Endothelial cell of umbilical vein (primary cell): ENCODE results near the gene NXN. TPM values are rescaled to one million over a fixed set of nuclear protein-coding genes. Genes with fewer than 3 reads are reported as not detected.

ENCODE experiments used
- BruUV-seq: library from RNA; stranded (reverse); fragments of 400-500 nt; replicated peaks from 2 replicates; lab custom pipeline; 2021; lab: Mats Ljungman, UMichigan
- CTCF ChIA-PET: fragments of 300-600, 350-600 bp; sonication (Branson Sonifier 250); formaldehyde crosslinking; loops from one replicate; lab custom pipeline; 2021; ENCODE audit warnings: antibody characterized with exemption, inconsistent platforms; lab: Charles Lee
- POLR2A ChIA-PET: fragments of 300-600, 350-600 bp; sonication (Branson Sonifier 250); formaldehyde crosslinking; loops from one replicate; lab custom pipeline; 2021; ENCODE audit warnings: antibody characterized with exemption, inconsistent platforms; lab: Charles Lee
- DNase-seq: peaks from one replicate; pipeline ENCODE4 v3.0.0-alpha.2; 2011; ENCODE audit warnings: low read depth, low spot score
- FAIRE-seq: peaks from 2 replicates; lab custom pipeline; 2011; peaks lifted over from hg19 to GRCh38; lab: Jason Lieb, UNC
- H2AFZ ChIP-seq: 2 replicates; pipeline ENCODE4 v1.6.0; 2012; ENCODE audit warnings: low read depth, low read length, control low read depth, inconsistent platforms
- H3K27ac ChIP-seq: 2 replicates; pipeline ENCODE4 v1.5.1; 2011; ENCODE audit warnings: low read depth, mild to moderate bottlenecking, control low read depth, low read length, moderate library complexity; ENCODE audit not compliant: insufficient read depth
- H3K27me3 ChIP-seq, 2 experiments: 2 replicates each; pipeline versions ENCODE4 v1.6.0 to v1.6.1; 2011; ENCODE audit warnings: low read length in 2 of 2, mixed read lengths in 1 of 2; ENCODE audit not compliant: control insufficient read depth in 2 of 2, insufficient read depth in 2 of 2
- H3K36me3 ChIP-seq, 2 experiments: 2 replicates in 1 of 2; 3 replicates in 1 of 2; pipeline ENCODE4 v1.5.1; 2011; ENCODE audit warnings: low read length in 2 of 2, mild to moderate bottlenecking in 1 of 2, moderate library complexity in 1 of 2; ENCODE audit not compliant: control insufficient read depth in 2 of 2, insufficient read depth in 2 of 2; ENCODE audit errors: extremely low read depth in 1 of 2
- H3K4me1 ChIP-seq: 3 replicates; pipeline ENCODE4 v1.5.1; 2011; ENCODE audit warnings: mild to moderate bottlenecking, low read length; ENCODE audit not compliant: control insufficient read depth, insufficient read depth; ENCODE audit errors: extremely low read depth
- H3K4me2 ChIP-seq: 2 replicates; pipeline ENCODE4 v1.6.1; 2011; ENCODE audit warnings: low read length, control low read depth, mixed read lengths; ENCODE audit not compliant: insufficient read depth
- H3K4me3 ChIP-seq, 3 experiments: fragments of 200-600 bp in 1 of 3; sonication (generic), shearing (Covaris generic) in 1 of 3; replicated peaks in 1 of 3; 2 replicates each; pipeline ENCODE4 v1.5.1; 2011 to 2016; ENCODE audit warnings: control low read depth in 3 of 3, low read length in 3 of 3, mild to moderate bottlenecking in 2 of 3, inconsistent platforms in 1 of 3, low read depth in 1 of 3, moderate library complexity in 1 of 3; ENCODE audit not compliant: insufficient read depth in 1 of 3
- H3K79me2 ChIP-seq: 2 replicates; pipeline ENCODE4 v1.6.0; 2012; ENCODE audit warnings: low read length, inconsistent platforms; ENCODE audit not compliant: control insufficient read depth, insufficient read depth
- H3K9ac ChIP-seq: replicated peaks from 2 replicates; pipeline ENCODE3; 2011; ENCODE audit warnings: low read length, control low read depth; ENCODE audit not compliant: insufficient read depth; ENCODE audit errors: extremely low read depth
- H3K9me1 ChIP-seq: replicated peaks from 3 replicates; pipeline ENCODE4 v1.6.0; 2011; ENCODE audit warnings: mild to moderate bottlenecking, low read length; ENCODE audit not compliant: control insufficient read depth, insufficient read depth; ENCODE audit errors: extremely low read depth
- H3K9me3 ChIP-seq: replicated peaks from 2 replicates; pipeline ENCODE4 v1.5.1; 2012; ENCODE audit warnings: low read length, inconsistent platforms; ENCODE audit not compliant: control insufficient read depth, insufficient read depth
- H4K20me1 ChIP-seq: replicated peaks from 2 replicates; pipeline ENCODE3; 2011; ENCODE audit warnings: mild to moderate bottlenecking, low read length; ENCODE audit not compliant: control insufficient read depth, insufficient read depth; ENCODE audit errors: extremely low read depth
- CTCF ChIP-seq, 2 donors: IDR thresholded peaks; 1 replicate in 1 of 2; 2 replicates in 1 of 2; pipeline ENCODE4 v1.5.1; 2011; ENCODE audit warnings: low read length in 2 of 2, mild to moderate bottlenecking in 2 of 2, moderate library complexity in 2 of 2, control low read depth in 1 of 2, inconsistent platforms in 1 of 2, low read depth in 1 of 2; ENCODE audit not compliant: insufficient read depth in 1 of 2; ENCODE audit errors: extremely low read depth in 1 of 2
- EZH2 ChIP-seq: IDR thresholded peaks from 2 replicates; pipeline ENCODE4 v1.6.1; 2012; ENCODE audit warnings: borderline replicate concordance, low read depth, mild to moderate bottlenecking, moderate library complexity, low read length, inconsistent platforms; ENCODE audit not compliant: severe bottlenecking
- FOS ChIP-seq: IDR thresholded peaks from 2 replicates; pipeline ENCODE4 v1.6.1; 2011; ENCODE audit warnings: mild to moderate bottlenecking, low read length, moderate library complexity, borderline replicate concordance; ENCODE audit not compliant: insufficient read depth
- GATA2 ChIP-seq: IDR thresholded peaks from 2 replicates; pipeline ENCODE4 v1.7.0; 2011; ENCODE audit warnings: low read depth, mild to moderate bottlenecking, moderate library complexity, mixed read lengths, low read length; ENCODE audit not compliant: insufficient read length, insufficient read depth
- JUN ChIP-seq: IDR thresholded peaks from 2 replicates; pipeline ENCODE4 v1.6.1; 2011; ENCODE audit warnings: borderline replicate concordance, low read depth; ENCODE audit not compliant: insufficient read length, insufficient read depth
- MAX ChIP-seq: IDR thresholded peaks from 2 replicates; pipeline ENCODE4 v1.6.1; 2011; ENCODE audit not compliant: insufficient read depth, insufficient read length
- MYC ChIP-seq: IDR thresholded peaks from one replicate; pipeline ENCODE4 v1.6.1; 2011; ENCODE audit warnings: mild to moderate bottlenecking, low read depth, low read length
- POLR2A ChIP-seq: IDR thresholded peaks from 2 replicates; pipeline ENCODE4 v1.6.1; 2012; ENCODE audit warnings: low read depth, mild to moderate bottlenecking, control low read depth, low read length
- POLR2AphosphoS5 ChIP-seq: IDR thresholded peaks from 2 replicates; pipeline ENCODE4 v1.6.1; 2012; ENCODE audit warnings: low read depth, mild to moderate bottlenecking, control low read depth, low read length, moderate library complexity; ENCODE audit not compliant: insufficient read depth
- dilution Hi-C: fragments of 300-500 bp; cut with MboI; formaldehyde crosslinking; loops from one replicate; pipeline ENCODE4 v1.15.0; 2019; ENCODE audit warnings: low sequenced_read_pairs; ENCODE audit not compliant: extremely low pct_ligation_motif_present
- intact Hi-C: fragments of 100-400 bp; cut with micrococcal nuclease; formaldehyde crosslinking; loops from one replicate; pipeline ENCODE4 v1.10.0; 2022
- polyA plus RNA-seq, 4 experiments: library from polyadenylated mRNA; depleted of rRNA in 3 of 4; stranded (reverse) in 3 of 4; unstranded in 1 of 4; fragments of >200 nt; gene quantifications; 2 replicates each; pipeline versions ENCODE4 v1.2.1 to v1.2.3, GENCODE V29; 2011 to 2012; ENCODE audit warnings: missing spikeins in 1 of 4
- total RNA-seq: library from RNA; stranded (reverse); gene quantifications from 2 replicates; pipeline ENCODE4 v1.2.3, GENCODE V29; 2021

The NXN gene
- total and polyA plus RNA-seq, 2 donors (not counting 3 experiments of a cell fraction or from before 2014, with no cell fraction given), result 69.5 to 77.3 TPM

GRCh38 chr17:923633-924032, 55.9 kb downstream of the NXN start:
- Histone ChIP-seq H3K9ac (no peak overlapping the region), H3K4me2 (no peak overlapping the region), H3K9me3 (no peaks in the 10 kb centered on the region), H2AFZ (no peak overlapping the region), H4K20me1 (no peaks in the 10 kb centered on the region), H3K79me2 (no peaks in the 10 kb centered on the region), H3K9me1 (no peaks in the 10 kb centered on the region), H3K4me3 (no peak overlapping the region), H3K36me3 (peaks cover 0 to 2% of the 10 kb centered on the region in 2 experiments), H3K27me3 (no peaks in the 10 kb centered on the region), H3K27ac (no peak overlapping the region), H3K4me1 (peaks cover 13% of the 10 kb centered on the region)
- dilution Hi-C loops (no loop called here), intact Hi-C loops (no loop called here)
- CTCF ChIA-PET, result no interaction called here
- DNase-seq (no peak), FAIRE-seq (no peak)
- no TSS peak for BruUV-seq
- TF ChIP-seq POLR2A (no peak), MAX (no peak), POLR2AphosphoS5 (no peak), CTCF (IDR thresholded peaks at IDR 0.05; ENCODE audit: extremely low read depth in 1 of 2, insufficient read depth in 1 of 2, low read depth in 1 of 2, low read length in 2 of 2) (no peak)
- POLR2A ChIA-PET, result no interaction called here

GRCh38 chr17:921161-921560, 58.4 kb downstream of the NXN start:
- Histone ChIP-seq H3K9ac (no peak overlapping the region), H2AFZ (no peak overlapping the region), H3K27me3 (no peaks in the 10 kb centered on the region), H3K9me3 (no peaks in the 10 kb centered on the region), H4K20me1 (no peaks in the 10 kb centered on the region), H3K79me2 (no peaks in the 10 kb centered on the region), H3K4me3 (no peak overlapping the region), H3K27ac (no peak overlapping the region), H3K4me1 (peaks cover 13% of the 10 kb centered on the region), H3K4me2 (no peak overlapping the region), H3K36me3 (peaks cover 0 to 2% of the 10 kb centered on the region in 2 experiments), H3K9me1 (no peaks in the 10 kb centered on the region)
- DNase-seq, result no peak
- ChIA-PET POLR2A (no interaction called here), CTCF (no interaction called here)
- TF ChIP-seq GATA2, result no peak
- TF ChIP-seq CTCF (IDR thresholded peaks at IDR 0.05; ENCODE audit: extremely low read depth in 1 of 2, insufficient read depth in 1 of 2, low read depth in 1 of 2, low read length in 2 of 2), result no peak
- TF ChIP-seq POLR2A, result no peak
- TF ChIP-seq POLR2AphosphoS5, result no peak
- TF ChIP-seq EZH2, result no peak
- TF ChIP-seq MYC, result no peak
- no peak for TF ChIP-seq JUN
- no peak for TF ChIP-seq MAX
- TF ChIP-seq FOS, result no peak
- no peak for FAIRE-seq
- dilution Hi-C loops, result no loop called here
- intact Hi-C loops, result no loop called here
- no TSS peak for BruUV-seq
